Fibroblast of lung (primary cell): Measurements from ENCODE around the gene DHRS7C. TPM values are rescaled to one million over a fixed set of nuclear protein-coding genes. Genes with fewer than 3 reads are reported as not detected.

Experiments used
- DNase-seq, 2 donors: peaks; one replicate each; pipeline versions ENCODE4 v3.0.0 to v3.0.0-alpha.2; 2010; ENCODE audit warnings: low read depth in 2 of 2
- H2AFZ ChIP-seq: 2 replicates; pipeline ENCODE4 v1.5.1; 2012; ENCODE audit warnings: low read length, control low read depth, inconsistent platforms
- H3K27ac ChIP-seq: 2 replicates; pipeline ENCODE4 v1.5.1; 2011; ENCODE audit warnings: low read length, control low read depth; ENCODE audit not compliant: insufficient read depth
- H3K27me3 ChIP-seq: 2 replicates; pipeline ENCODE4 v1.5.1; 2011; ENCODE audit warnings: mild to moderate bottlenecking, low read length; ENCODE audit not compliant: control insufficient read depth, insufficient read depth
- H3K36me3 ChIP-seq: 2 replicates; pipeline ENCODE4 v1.5.1; 2011; ENCODE audit warnings: low read length; ENCODE audit not compliant: control insufficient read depth, insufficient read depth
- H3K4me1 ChIP-seq: 2 replicates; pipeline ENCODE4 v1.5.1; 2011; ENCODE audit warnings: low read length; ENCODE audit not compliant: control insufficient read depth, insufficient read depth; ENCODE audit errors: extremely low read depth
- H3K4me2 ChIP-seq: 2 replicates; pipeline ENCODE4 v1.5.1; 2011; ENCODE audit warnings: low read length, control low read depth; ENCODE audit not compliant: insufficient read depth; ENCODE audit errors: extremely low read depth
- H3K4me3 ChIP-seq, 4 experiments: fragments of 200-600 bp in 1 of 4; sonication (generic) in 1 of 4; replicated peaks in 1 of 4; 2 replicates each; pipeline ENCODE4 v1.5.1; 2011 to 2016; ENCODE audit warnings: low read length in 4 of 4, low read depth in 3 of 4, mild to moderate bottlenecking in 3 of 4, control low read depth in 2 of 4, inconsistent platforms in 1 of 4, mixed read lengths in 1 of 4; ENCODE audit not compliant: insufficient read depth in 1 of 4; ENCODE audit errors: control extremely low read depth in 1 of 4
- H3K79me2 ChIP-seq: 2 replicates; pipeline ENCODE4 v1.5.1; 2012; ENCODE audit warnings: mild to moderate bottlenecking, low read length, inconsistent platforms; ENCODE audit not compliant: control insufficient read depth, insufficient read depth
- H3K9ac ChIP-seq: 2 replicates; pipeline ENCODE4 v1.5.1; 2011; ENCODE audit warnings: mild to moderate bottlenecking, low read length, control low read depth; ENCODE audit not compliant: insufficient read depth
- H3K9me3 ChIP-seq: 2 replicates; pipeline ENCODE4 v1.5.1; 2012; ENCODE audit warnings: low read depth, low read length; ENCODE audit not compliant: control insufficient read depth, insufficient read depth
- H4K20me1 ChIP-seq: 2 replicates; pipeline ENCODE4 v1.5.1; 2011; ENCODE audit warnings: low read length; ENCODE audit not compliant: control insufficient read depth, insufficient read depth; ENCODE audit errors: extremely low read depth
- CTCF ChIP-seq, 2 donors: IDR thresholded peaks in 1 of 2; conservative IDR thresholded peaks in 1 of 2; 1 replicate in 1 of 2; 2 replicates in 1 of 2; pipeline ENCODE4 v1.5.1; 2011 to 2012; ENCODE audit warnings: low read length in 2 of 2, control low read depth in 1 of 2, inconsistent platforms in 1 of 2, low read depth in 1 of 2, mild to moderate bottlenecking in 1 of 2
- EZH2 ChIP-seq: IDR thresholded peaks from 2 replicates; pipeline ENCODE4 v1.5.1; 2012; ENCODE audit warnings: low read length, control low read depth, mild to moderate bottlenecking; ENCODE audit errors: missing control alignments
- polyA plus RNA-seq, 2 donors: library from polyadenylated mRNA; depleted of rRNA in 1 of 2; stranded (reverse) in 1 of 2; unstranded in 1 of 2; fragments of >200 nt; gene quantifications; 2 replicates each; pipeline ENCODE4 v1.2.1, GENCODE V29; 2011 to 2012; ENCODE audit warnings: missing spikeins in 1 of 2
- total RNA-seq: library from RNA; depleted of rRNA; stranded (reverse); fragments of >200 nt; gene quantifications from 2 replicates; pipeline ENCODE4 v1.2.1, GENCODE V29; 2014

The DHRS7C gene
- total and polyA plus RNA-seq, 2 donors (not counting 1 experiment from before 2014, with no cell fraction given): not detected

DNA sequence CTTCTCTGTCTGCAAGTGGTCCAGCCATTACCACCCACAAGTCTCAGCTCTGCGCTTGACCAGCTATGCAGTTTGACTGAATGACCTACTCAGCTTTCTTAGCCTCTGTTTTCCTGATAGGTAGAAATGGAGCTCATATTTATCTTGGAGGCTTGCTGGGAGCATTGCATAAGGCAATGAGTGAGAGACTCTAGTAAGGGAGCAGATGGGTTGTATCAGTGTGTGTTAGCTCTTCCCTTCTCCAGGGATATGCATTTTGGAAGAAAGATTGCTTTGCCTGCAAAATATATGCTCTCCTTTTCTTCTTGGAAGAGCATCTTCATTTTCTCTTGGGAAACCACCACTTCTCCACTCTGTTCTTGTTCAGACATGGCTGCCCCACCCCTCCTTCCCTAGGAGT is 26.1 kb downstream of the DHRS7C start:
- no peak for DNase-seq
- H3K27ac ChIP-seq: no peak overlapping the region
- H3K36me3 ChIP-seq: no peaks in the 10 kb centered on the region
- H3K9me3 ChIP-seq: no peaks in the 10 kb centered on the region
- no peaks in the 10 kb centered on the region for H3K4me1 ChIP-seq
- TF ChIP-seq CTCF (conservative IDR thresholded peaks at IDR 0.05 in 1 of 2, IDR thresholded peaks at IDR 0.05 in 1 of 2; ENCODE audit: low read depth in 1 of 2, low read length in 2 of 2) (no peak), EZH2 (no peak)
- no peak overlapping the region for H2AFZ ChIP-seq
- H3K4me2 ChIP-seq: no peak overlapping the region
- no peaks in the 10 kb centered on the region for H3K27me3 ChIP-seq
- no peak overlapping the region for H3K9ac ChIP-seq
- H3K79me2 ChIP-seq: no peaks in the 10 kb centered on the region
- H3K4me3 ChIP-seq: no peak overlapping the region
- no peaks in the 10 kb centered on the region for H4K20me1 ChIP-seq

- H3K27me3 ChIP-seq: no peaks in the 10 kb centered on the region
- no peaks in the 10 kb centered on the region for H3K4me1 ChIP-seq
- TF ChIP-seq CTCF (conservative IDR thresholded peaks at IDR 0.05 in 1 of 2, IDR thresholded peaks at IDR 0.05 in 1 of 2; ENCODE audit: low read depth in 1 of 2, low read length in 2 of 2) (no peak), EZH2 (no peak)
- H2AFZ ChIP-seq: no peak overlapping the region
- H3K4me3 ChIP-seq: no peak overlapping the region
- H3K36me3 ChIP-seq: no peaks in the 10 kb centered on the region
- H4K20me1 ChIP-seq: no peaks in the 10 kb centered on the region
- no peaks in the 10 kb centered on the region for H3K79me2 ChIP-seq
- no peak overlapping the region for H3K9ac ChIP-seq
- DNase-seq: no peak
- no peak overlapping the region for H3K27ac ChIP-seq
- no peaks in the 10 kb centered on the region for H3K9me3 ChIP-seq
- H3K4me2 ChIP-seq: no peak overlapping the region
These were observed 27.7 kb downstream of the DHRS7C start for GRCh38 chr17:9763643-9764042.

GRCh38 chr17:9760266-9760665 is 31.1 kb downstream of the DHRS7C start:
- Histone ChIP-seq H3K36me3 (no peaks in the 10 kb centered on the region), H3K27ac (no peak overlapping the region), H3K9me3 (no peaks in the 10 kb centered on the region), H2AFZ (no peak overlapping the region), H3K4me3 (no peak overlapping the region), H4K20me1 (no peaks in the 10 kb centered on the region), H3K79me2 (no peaks in the 10 kb centered on the region), H3K4me1 (no peaks in the 10 kb centered on the region), H3K27me3 (no peaks in the 10 kb centered on the region), H3K9ac (no peak overlapping the region), H3K4me2 (no peak overlapping the region)
- no peak for DNase-seq
- TF ChIP-seq EZH2: no peak
- TF ChIP-seq CTCF (conservative IDR thresholded peaks at IDR 0.05 in 1 of 2, IDR thresholded peaks at IDR 0.05 in 1 of 2; ENCODE audit: low read depth in 1 of 2, low read length in 2 of 2): no peak
